Measurements from ENCODE around the gene JUP. TPM values are rescaled to one million over a fixed set of nuclear protein-coding genes. Genes with fewer than 3 reads are reported as not detected.

JUP gene
- polyA plus RNA-seq, 1 of the 3 experiments (the other 2 are of a cell fraction) = 13.0 TPM

GRCh38 chr17:41785091-41785858 is 1.2 kb downstream of the JUP start:
- no peaks in the 10 kb centered on the region for H3K27me3 ChIP-seq (ENCODE audit: insufficient read depth)
- H3K9me2 ChIP-seq = no peaks in the 10 kb centered on the region
- peak; percentile 20 for DNase-seq
- peak overlapping the region; percentile 64 to 66 for H3K4me3 ChIP-seq (ENCODE audit: low read depth in 2 of 2, low read length in 1 of 2)
- H3K79me2 ChIP-seq (ENCODE audit: insufficient read depth) = no peaks in the 10 kb centered on the region
- ChIA-PET CTCF (interaction anchor here (0.6 to 4.4 kb wide), 16 partner anchors 8 to 111 kb away, joined by 3 to 45 read pairs (median 12); partner anchors contain the start of genes FKBP10 and P3H4), POLR2A (interaction anchor here (1.9 kb wide), 1 partner anchor 11 kb away, joined by 10 read pairs; no protein-coding TSS in a partner anchor)
- 0 out of 2 replicates have a peak overlapping the region, but pooled peaks have one; percentile 47 for H3K9ac ChIP-seq
- H3K4me1 ChIP-seq (ENCODE audit: control insufficient read depth in 1 of 2, insufficient read depth in 2 of 2, low read depth in 1 of 2, low read length in 1 of 2) = peaks cover 10 to 32% of the 10 kb centered on the region in 2 experiments; a peak in 2 of 4 replicates
- no peaks in the 10 kb centered on the region for H3K36me3 ChIP-seq (replicated peaks in 1 of 2; ENCODE audit: control insufficient read depth in 1 of 2, insufficient read depth in 2 of 2, low read length in 1 of 2)
- 70% methylated on average over 10 of the region's 13 CpGs for WGBS (ENCODE audit: low lambda C conversion rate)
- peak overlapping the region; percentile 88 for H3K4me2 ChIP-seq
- H3K27ac ChIP-seq (ENCODE audit: low read depth in 2 of 2, low read length in 1 of 2) = peak overlapping the region in 1 of 2 experiments; percentile 35; a peak in 1 of 4 replicates
- peaks cover 4% of the 10 kb centered on the region for H3F3A ChIP-seq (replicated peaks; ENCODE audit: insufficient read depth)
- peak; percentile 15 for TF ChIP-seq CHD2 (IDR thresholded peaks at IDR 0.05; ENCODE audit: low read length, partially characterized antibody)
- TF ChIP-seq RAD21 (IDR thresholded peaks at IDR 0.05; ENCODE audit: low read length) = no peak
- 0 out of 2 replicates have a peak overlapping the region, but pooled peaks have one; percentile 69 for H2AFZ ChIP-seq (ENCODE audit: low read depth)
- no peaks in the 10 kb centered on the region for H3K9me3 ChIP-seq
- no peaks in the 10 kb centered on the region for H4K20me1 ChIP-seq (ENCODE audit: insufficient read depth)

GRCh38 chr17:41784207-41784744 is 2.2 kb downstream of the JUP start:
- DNase-seq = peak; percentile 50
- Histone ChIP-seq H3K4me1 (ENCODE audit: control insufficient read depth in 1 of 2, insufficient read depth in 2 of 2, low read depth in 1 of 2, low read length in 1 of 2) (peaks cover 10 to 32% of the 10 kb centered on the region in 2 experiments; a peak in 2 of 4 replicates), H3K79me2 (ENCODE audit: insufficient read depth) (no peaks in the 10 kb centered on the region), H3K9me2 (no peaks in the 10 kb centered on the region), H3K9ac (no peak overlapping the region), H3F3A (replicated peaks; ENCODE audit: insufficient read depth) (peaks cover 4% of the 10 kb centered on the region), H4K20me1 (ENCODE audit: insufficient read depth) (no peaks in the 10 kb centered on the region), H2AFZ (ENCODE audit: low read depth) (no peak overlapping the region), H3K9me3 (no peaks in the 10 kb centered on the region), H3K36me3 (replicated peaks in 1 of 2; ENCODE audit: control insufficient read depth in 1 of 2, insufficient read depth in 2 of 2, low read length in 1 of 2) (no peaks in the 10 kb centered on the region), H3K4me3 (ENCODE audit: low read depth in 2 of 2, low read length in 1 of 2) (no peak overlapping the region; a peak in 1 of 4 replicates), H3K27ac (ENCODE audit: low read depth in 2 of 2, low read length in 1 of 2) (no peak overlapping the region), H3K4me2 (peak overlapping the region; percentile 88; the same call in 1 of the 2 replicates), H3K27me3 (ENCODE audit: insufficient read depth) (no peaks in the 10 kb centered on the region)
- TF ChIP-seq CHD2 (IDR thresholded peaks at IDR 0.05; ENCODE audit: low read length, partially characterized antibody) (peak; percentile 29), GATA2 (CRISPR knock-in tag; IDR thresholded peaks at IDR 0.05) (peak; percentile 62), MAX (IDR thresholded peaks at IDR 0.05; ENCODE audit: low read depth) (no peak), RCOR1 (IDR thresholded peaks at IDR 0.05; ENCODE audit: low read length) (0 out of 2 replicates have a peak, but pooled peaks have one; percentile 28), SIN3A (IDR thresholded peaks at IDR 0.05; ENCODE audit: borderline replicate concordance, low read depth, low read length) (no peak)
- WGBS (ENCODE audit: low lambda C conversion rate) = 57% methylated on average over 6 of the region's 6 CpGs
- ChIA-PET POLR2A (no interaction called here), CTCF (interaction anchor here (4.4 kb wide), 1 partner anchor 17 kb away, joined by 45 read pairs; no protein-coding TSS in a partner anchor)

- WGBS (ENCODE audit: low lambda C conversion rate) = 95% methylated on average over 4 of the region's 4 CpGs
- peaks cover 19 to 41% of the 10 kb centered on the region in 2 experiments for H3K4me1 ChIP-seq (ENCODE audit: control insufficient read depth in 1 of 2, insufficient read depth in 2 of 2, low read depth in 1 of 2, low read length in 1 of 2)
- peaks cover 13% of the 10 kb centered on the region for H3F3A ChIP-seq (replicated peaks; ENCODE audit: insufficient read depth)
- ChIA-PET POLR2A (no interaction called here), CTCF (no interaction called here)
- no peak for DNase-seq
- H3K36me3 ChIP-seq (replicated peaks in 1 of 2; ENCODE audit: control insufficient read depth in 1 of 2, insufficient read depth in 2 of 2, low read length in 1 of 2) = no peaks in the 10 kb centered on the region
- no peak overlapping the region for H2AFZ ChIP-seq (ENCODE audit: low read depth)
- no peaks in the 10 kb centered on the region for H3K79me2 ChIP-seq (ENCODE audit: insufficient read depth)
- no peak overlapping the region for H3K4me3 ChIP-seq (ENCODE audit: low read depth in 2 of 2, low read length in 1 of 2)
- H3K9me3 ChIP-seq = no peaks in the 10 kb centered on the region
- no peak overlapping the region for H3K4me2 ChIP-seq
- TF ChIP-seq TCF12 (IDR thresholded peaks at IDR 0.05) (no peak), RAD21 (IDR thresholded peaks at IDR 0.05; ENCODE audit: low read length) (no peak), NFIC (IDR thresholded peaks at IDR 0.05; ENCODE audit: borderline replicate concordance) (no peak), RCOR1 (IDR thresholded peaks at IDR 0.05; ENCODE audit: low read length) (no peak), FOSL2 (IDR thresholded peaks at IDR 0.05; ENCODE audit: borderline replicate concordance, low read depth) (no peak), SIN3A (IDR thresholded peaks at IDR 0.05; ENCODE audit: borderline replicate concordance, low read depth, low read length) (no peak), USF2 (IDR thresholded peaks at IDR 0.05; ENCODE audit: borderline replicate concordance, low read depth, low read length) (no peak), ELF1 (IDR thresholded peaks at IDR 0.05) (no peak), EP300 (IDR thresholded peaks at IDR 0.05; ENCODE audit: borderline replicate concordance in 1 of 2, low read depth in 1 of 2, low read length in 1 of 2) (no peak), PBX3 (IDR thresholded peaks at IDR 0.05) (no peak), MXI1 (IDR thresholded peaks at IDR 0.05; ENCODE audit: low read depth, low read length) (no peak), NRF1 (IDR thresholded peaks at IDR 0.05; ENCODE audit: low read depth, low read length) (no peak), TEAD4 (IDR thresholded peaks at IDR 0.05; ENCODE audit: borderline replicate concordance, insufficient read depth) (no peak), RFX5 (IDR thresholded peaks at IDR 0.05; ENCODE audit: low read length) (no peak), RXRA (IDR thresholded peaks at IDR 0.05; ENCODE audit: borderline replicate concordance, low read depth) (no peak)
- no peaks in the 10 kb centered on the region for H3K27me3 ChIP-seq (ENCODE audit: insufficient read depth)
- H4K20me1 ChIP-seq (ENCODE audit: insufficient read depth) = peaks cover 3% of the 10 kb centered on the region; the same call in 1 of the 2 replicates
- H3K9me2 ChIP-seq = no peaks in the 10 kb centered on the region
- no peak overlapping the region for H3K9ac ChIP-seq
- no peak overlapping the region for H3K27ac ChIP-seq (ENCODE audit: low read depth in 2 of 2, low read length in 1 of 2)
Measured at GRCh38 chr17:41782142-41782541, 4.4 kb downstream of the JUP start.
